HFF-Myc (cell line): ENCODE data around the gene TSHZ3.

Source experiments
- DNase-seq: peaks from one replicate; pipeline ENCODE4 v3.0.0-alpha.2; 2011; ENCODE audit warnings: low read depth; ENCODE audit errors: extremely low read depth
- H3K4me3 ChIP-seq: replicated peaks from 2 replicates; pipeline ENCODE4 v1.5.1; 2011; ENCODE audit warnings: low read depth, mild to moderate bottlenecking, control low read depth, low read length
- CTCF ChIP-seq: IDR thresholded peaks from 2 replicates; pipeline ENCODE4 v1.5.1; 2012; ENCODE audit warnings: mild to moderate bottlenecking, low read depth, low read length, control low read depth; ENCODE audit errors: missing control alignments

TSHZ3 gene

GRCh38 chr19:31299665-31300064 lies 49.6 kb downstream of the TSHZ3 start:
- no peak for TF ChIP-seq CTCF
- H3K4me3 ChIP-seq = no peak overlapping the region
- no peak for DNase-seq

- TF ChIP-seq CTCF = no peak
- no peak for DNase-seq
- no peak overlapping the region for H3K4me3 ChIP-seq
Measured at GRCh38 chr19:31297991-31298390, 51.2 kb downstream of the TSHZ3 start.

- DNase-seq = no peak
- no peak for TF ChIP-seq CTCF
- no peak overlapping the region for H3K4me3 ChIP-seq
Measured at GRCh38 chr19:31296741-31297390, 52.4 kb downstream of the TSHZ3 start.

- no peak for TF ChIP-seq CTCF
- no peak for DNase-seq
Measured at GRCh38 chr19:31294189-31294588, 55.0 kb downstream of the TSHZ3 start.

GRCh38 chr19:31292639-31293185 lies 56.5 kb downstream of the TSHZ3 start:
- no peak for TF ChIP-seq CTCF
- no peak overlapping the region for H3K4me3 ChIP-seq
- no peak for DNase-seq

More at GRCh38 chr19:31294189-31294588, 55.0 kb downstream of the TSHZ3 start:
- no peak overlapping the region for H3K4me3 ChIP-seq

GRCh38 chr19:31290931-31291590 lies 58.2 kb downstream of the TSHZ3 start:
- DNase-seq = no peak
- H3K4me3 ChIP-seq = no peak overlapping the region
- TF ChIP-seq CTCF = no peak
